IMR-90 (cell line): ENCODE data around the gene TNFRSF14. TPM values are rescaled to one million over a fixed set of nuclear protein-coding genes. Genes with fewer than 3 reads are reported as not detected.

Source experiments
- ATAC-seq: fragments of 200-7000 bp; cut with Tn5 transposase; 2 replicates; pipeline ENCODE4 v1.9.1; 2020; ENCODE audit warnings: low read depth, mild to moderate bottlenecking, moderate library complexity
- BruUV-seq: library from RNA; stranded (reverse); fragments of 400-500 nt; replicated peaks from 2 replicates; lab custom pipeline; 2021; lab: Mats Ljungman, UMichigan
- CTCF ChIA-PET: fragments of 300-600 bp; formaldehyde crosslinking; extraction: SDS; loops from one replicate; lab custom pipeline; 2021; ENCODE audit warnings: antibody characterized with exemption; lab: Yijun Ruan, JAX
- POLR2A ChIA-PET: fragments of 300-600 bp; sonication (Branson Sonifier 250); formaldehyde crosslinking; loops from one replicate; lab custom pipeline; 2022; ENCODE audit warnings: antibody characterized with exemption; ENCODE audit not compliant: unreplicated experiment; lab: Charles Lee
- DNase-seq: peaks from one replicate; pipeline ENCODE4 v3.0.0; 2013
- H2AFZ ChIP-seq: replicated peaks from 2 replicates; pipeline ENCODE3; 2013; ENCODE audit warnings: low read length, mild to moderate bottlenecking; ENCODE audit not compliant: poor library complexity
- H2AK5ac ChIP-seq: 2 replicates; pipeline ENCODE4 v1.6.1; 2013; ENCODE audit warnings: low read depth, low read length, inconsistent platforms
- H2AK9ac ChIP-seq: replicated peaks from 2 replicates; pipeline ENCODE3; 2013; ENCODE audit warnings: mild to moderate bottlenecking, low read depth, low read length, moderate library complexity; ENCODE audit not compliant: poor library complexity
- H2BK120ac ChIP-seq: 2 replicates; pipeline ENCODE4 v1.6.1; 2013; ENCODE audit warnings: low read depth, low read length, inconsistent platforms
- H2BK15ac ChIP-seq: 3 replicates; pipeline ENCODE4 v1.6.1; 2013; ENCODE audit warnings: low read depth, low read length, inconsistent platforms
- H2BK20ac ChIP-seq: 2 replicates; pipeline ENCODE4 v1.6.1; 2013; ENCODE audit warnings: low read depth, mild to moderate bottlenecking, inconsistent platforms, low read length, moderate library complexity
- H2BK5ac ChIP-seq: 2 replicates; pipeline ENCODE4 v1.6.1; 2013; ENCODE audit warnings: mild to moderate bottlenecking, low read depth, low read length, inconsistent platforms; ENCODE audit not compliant: poor library complexity, severe bottlenecking
- H3K14ac ChIP-seq: replicated peaks from 2 replicates; pipeline ENCODE4 v1.6.1; 2013; ENCODE audit warnings: low read depth, low read length, inconsistent platforms
- H3K18ac ChIP-seq: 2 replicates; pipeline ENCODE4 v1.6.1; 2013; ENCODE audit warnings: low read depth, low read length, control low read depth
- H3K23ac ChIP-seq: 2 replicates; pipeline ENCODE4 v1.6.1; 2013; ENCODE audit warnings: low read depth, low read length, inconsistent platforms
- H3K27ac ChIP-seq: 2 replicates; pipeline ENCODE4 v1.5.1; 2013; ENCODE audit warnings: mild to moderate bottlenecking, control low read depth, low read length; ENCODE audit not compliant: insufficient read depth
- H3K27me3 ChIP-seq: 2 replicates; pipeline ENCODE4 v1.6.1; 2013; ENCODE audit warnings: low read length; ENCODE audit not compliant: control insufficient read depth, insufficient read depth
- H3K36me3 ChIP-seq: 2 replicates; pipeline ENCODE4 v1.6.1; 2013; ENCODE audit warnings: low read length, mixed read lengths; ENCODE audit not compliant: control insufficient read depth, insufficient read depth
- H3K4ac ChIP-seq: 2 replicates; pipeline ENCODE4 v1.6.1; 2013; ENCODE audit warnings: low read depth, low read length, inconsistent platforms
- H3K4me1 ChIP-seq: 2 replicates; pipeline ENCODE4 v1.6.1; 2013; ENCODE audit warnings: low read length, mixed read lengths; ENCODE audit not compliant: control insufficient read depth, insufficient read depth
- H3K4me2 ChIP-seq: 2 replicates; pipeline ENCODE4 v1.6.1; 2013; ENCODE audit warnings: low read depth, mild to moderate bottlenecking, control low read depth, low read length, moderate library complexity
- H3K4me3 ChIP-seq: 2 replicates; pipeline ENCODE4 v1.5.1; 2013; ENCODE audit warnings: low read depth, mild to moderate bottlenecking, control low read depth, low read length, moderate library complexity; ENCODE audit not compliant: insufficient read depth
- H3K56ac ChIP-seq: 2 replicates; pipeline ENCODE4 v1.6.1; 2013; ENCODE audit warnings: low read length, inconsistent platforms; ENCODE audit not compliant: insufficient read depth; ENCODE audit errors: extremely low read depth
- H3K79me1 ChIP-seq, 2 experiments: 2 replicates each; pipeline ENCODE4 v1.6.1; 2013; ENCODE audit warnings: low read length in 2 of 2, inconsistent platforms in 1 of 2, low read depth in 1 of 2
- H3K9ac ChIP-seq: 2 replicates; pipeline ENCODE4 v1.6.1; 2013; ENCODE audit warnings: low read depth, low read length, control low read depth
- H3K9me1 ChIP-seq: 2 replicates; pipeline ENCODE4 v1.6.1; 2013; ENCODE audit warnings: low read length, inconsistent platforms; ENCODE audit not compliant: insufficient read depth
- H3K9me3 ChIP-seq: 2 replicates; pipeline ENCODE4 v1.6.1; 2013; ENCODE audit warnings: low read length; ENCODE audit not compliant: control insufficient read depth, insufficient read depth
- H4K20me1 ChIP-seq: 2 replicates; pipeline ENCODE4 v1.6.1; 2013; ENCODE audit warnings: low read length, inconsistent platforms; ENCODE audit not compliant: insufficient read depth
- H4K5ac ChIP-seq: 2 replicates; pipeline ENCODE4 v1.6.1; 2013; ENCODE audit warnings: mild to moderate bottlenecking, low read depth, low read length, control low read depth
- H4K8ac ChIP-seq, 2 experiments: 2 replicates each; pipeline ENCODE4 v1.6.1; 2013; ENCODE audit warnings: low read depth in 2 of 2, low read length in 2 of 2, control low read depth in 1 of 2, inconsistent platforms in 1 of 2
- H4K91ac ChIP-seq: 2 replicates; pipeline ENCODE4 v1.6.1; 2013; ENCODE audit warnings: low read depth, low read length, inconsistent platforms; ENCODE audit not compliant: insufficient read depth
- CHD1 ChIP-seq: IDR thresholded peaks from 2 replicates; pipeline ENCODE4 v1.6.1; 2012; ENCODE audit warnings: low read depth, low read length, improper control_type of control experiment
- ELK1 ChIP-seq: fragments of 150-350 bp; IDR thresholded peaks from 2 replicates; pipeline ENCODE4 v1.6.1; 2016; ENCODE audit warnings: low read depth, mild to moderate bottlenecking, low read length, moderate library complexity, borderline replicate concordance
- FOS ChIP-seq: fragments of 150-350 bp; IDR thresholded peaks from 2 replicates; pipeline ENCODE4 v1.6.1; 2016; ENCODE audit warnings: low read depth, low read length
- MAFK ChIP-seq: IDR thresholded peaks from 2 replicates; pipeline ENCODE4 v1.6.1; 2012; ENCODE audit warnings: low read depth, low read length, improper control_type of control experiment
- MAZ ChIP-seq: IDR thresholded peaks from 2 replicates; pipeline ENCODE4 v1.6.1; 2012; ENCODE audit warnings: low read depth, mild to moderate bottlenecking, low read length, improper control_type of control experiment, moderate library complexity, borderline replicate concordance
- MXI1 ChIP-seq: IDR thresholded peaks from 2 replicates; pipeline ENCODE4 v1.6.1; 2012; ENCODE audit warnings: low read depth, mild to moderate bottlenecking, low read length, moderate library complexity, borderline replicate concordance
- NFE2L2 ChIP-seq: fragments of 150-350 bp; IDR thresholded peaks from 2 replicates; pipeline ENCODE4 v1.6.1; 2016; ENCODE audit warnings: low read depth, mild to moderate bottlenecking, low read length
- POLR2A ChIP-seq: IDR thresholded peaks from 2 replicates; pipeline ENCODE4 v1.6.1; 2012; ENCODE audit warnings: mild to moderate bottlenecking, low read depth, low read length
- RAD21 ChIP-seq: IDR thresholded peaks from 2 replicates; pipeline ENCODE4 v1.6.1; 2012; ENCODE audit warnings: low read length, improper control_type of control experiment
- RCOR1 ChIP-seq: IDR thresholded peaks from 2 replicates; pipeline ENCODE4 v1.6.1; 2012; ENCODE audit warnings: mild to moderate bottlenecking, low read length, improper control_type of control experiment; ENCODE audit not compliant: insufficient replicate concordance
- SMC3 ChIP-seq: fragments of 150-350 bp; IDR thresholded peaks from 2 replicates; pipeline ENCODE4 v1.6.1; 2016; ENCODE audit warnings: low read depth, mild to moderate bottlenecking, antibody characterized with exemption, low read length, moderate library complexity
- WGBS, 2 experiments: methylation state at CpG; one replicate each; pipeline versions ENCODE4 v1.1.5 to v1.1.7; 2013; ENCODE audit warnings: missing lambda C conversion rate in 2 of 2; ENCODE audit not compliant: insufficient read length in 1 of 2; ENCODE audit errors: extremely low coverage in 2 of 2; 5-methylcytosine and 5-hydroxymethylcytosine counted together
- dilution Hi-C: fragments of 300-500 bp; cut with HindIII; formaldehyde crosslinking; loops from one replicate; pipeline ENCODE4 v1.14.3; 2018; ENCODE audit warnings: low sequenced_read_pairs; ENCODE audit not compliant: unreplicated experiment
- in situ Hi-C: fragments of 300-500 bp; cut with MboI; formaldehyde crosslinking; loops from 3 replicates; pipeline ENCODE4 v1.14.3; 2019; ENCODE audit warnings: low sequenced_read_pairs, inconsistent platforms, mixed read lengths
- intact Hi-C: fragments of 100-400 bp; cut with micrococcal nuclease; formaldehyde crosslinking; loops from 2 replicates; pipeline ENCODE4 v1.10.0; 2022
- polyA plus RNA-seq, 3 experiments: library from polyadenylated mRNA; depleted of rRNA; stranded (reverse); fragments of >200 nt; gene quantifications; 2 replicates each; pipeline ENCODE4 v1.2.3, GENCODE V29; 2012; ENCODE audit warnings: low replicate concordance in 1 of 3
- total RNA-seq: library from RNA; depleted of rRNA; stranded (reverse); fragments of >200 nt; gene quantifications from 2 replicates; pipeline ENCODE4 v1.2.3, GENCODE V29; 2012
- TF ChIP-seq, protein P1 (sequence below): fragments of 150-350 bp; IDR thresholded peaks from 2 replicates; pipeline ENCODE4 v1.6.1; 2017; ENCODE audit warnings: mild to moderate bottlenecking, antibody characterized with exemption, low read length, low read depth
- TF ChIP-seq, protein P2 (sequence below): conservative IDR thresholded peaks from 2 replicates; pipeline ENCODE4 v1.5.1; 2012; ENCODE audit warnings: mild to moderate bottlenecking, low read depth, low read length, improper control_type of control experiment

The TNFRSF14 gene
- total and polyA plus RNA-seq, 2 of the 4 experiments (the other 2 are of a cell fraction) = 1.3 to 4.2 TPM

GRCh38 chr1:2558861-2559260 lies 2.7 kb downstream of the TNFRSF14 start:
- dilution Hi-C loops (no loop called here), in situ Hi-C loops (no loop called here), intact Hi-C loops (no loop called here)
- Histone ChIP-seq H4K5ac (no peak overlapping the region), H2AK9ac (no peak overlapping the region), H2BK15ac (no peak overlapping the region), H2BK5ac (no peak overlapping the region), H3K4ac (no peak overlapping the region), H3K36me3 (no peaks in the 10 kb centered on the region), H3K9ac (no peak overlapping the region), H3K4me2 (no peak overlapping the region), H3K27me3 (peaks cover 3% of the 10 kb centered on the region; the same call in 1 of the 2 replicates), H4K91ac (no peak overlapping the region), H3K9me1 (no peaks in the 10 kb centered on the region), H4K8ac (no peak overlapping the region), H3K4me1 (no peaks in the 10 kb centered on the region), H2BK120ac (no peak overlapping the region), H2BK20ac (no peak overlapping the region), H3K14ac (no peak overlapping the region), H3K23ac (no peak overlapping the region), H3K4me3 (no peak overlapping the region), H3K79me1 (no peaks in the 10 kb centered on the region), H2AK5ac (no peak overlapping the region), H3K18ac (no peak overlapping the region), H3K56ac (no peak overlapping the region), H3K9me3 (no peaks in the 10 kb centered on the region), H3K27ac (no peak overlapping the region), H2AFZ (no peak overlapping the region), H4K20me1 (no peaks in the 10 kb centered on the region)
- BruUV-seq = no TSS peak
- CTCF ChIA-PET = no interaction called here
- 60% methylated on average over 2 of the region's 6 CpGs; no CpG with 5 or more reads in 1 of the 2 experiments for WGBS, 2 experiments
- ATAC-seq = no peak
- POLR2A ChIA-PET = no interaction called here
- no peak for DNase-seq
- TF ChIP-seq, protein P1, sequence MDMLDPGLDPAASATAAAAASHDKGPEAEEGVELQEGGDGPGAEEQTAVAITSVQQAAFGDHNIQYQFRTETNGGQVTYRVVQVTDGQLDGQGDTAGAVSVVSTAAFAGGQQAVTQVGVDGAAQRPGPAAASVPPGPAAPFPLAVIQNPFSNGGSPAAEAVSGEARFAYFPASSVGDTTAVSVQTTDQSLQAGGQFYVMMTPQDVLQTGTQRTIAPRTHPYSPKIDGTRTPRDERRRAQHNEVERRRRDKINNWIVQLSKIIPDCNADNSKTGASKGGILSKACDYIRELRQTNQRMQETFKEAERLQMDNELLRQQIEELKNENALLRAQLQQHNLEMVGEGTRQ = no peak
- TF ChIP-seq NFE2L2 (no peak), FOS (no peak), RCOR1 (no peak), RAD21 (no peak), SMC3 (no peak), MAFK (no peak), POLR2A (no peak), MXI1 (no peak), MAZ (no peak), CHD1 (no peak), ELK1 (no peak)
- TF ChIP-seq, protein P2, sequence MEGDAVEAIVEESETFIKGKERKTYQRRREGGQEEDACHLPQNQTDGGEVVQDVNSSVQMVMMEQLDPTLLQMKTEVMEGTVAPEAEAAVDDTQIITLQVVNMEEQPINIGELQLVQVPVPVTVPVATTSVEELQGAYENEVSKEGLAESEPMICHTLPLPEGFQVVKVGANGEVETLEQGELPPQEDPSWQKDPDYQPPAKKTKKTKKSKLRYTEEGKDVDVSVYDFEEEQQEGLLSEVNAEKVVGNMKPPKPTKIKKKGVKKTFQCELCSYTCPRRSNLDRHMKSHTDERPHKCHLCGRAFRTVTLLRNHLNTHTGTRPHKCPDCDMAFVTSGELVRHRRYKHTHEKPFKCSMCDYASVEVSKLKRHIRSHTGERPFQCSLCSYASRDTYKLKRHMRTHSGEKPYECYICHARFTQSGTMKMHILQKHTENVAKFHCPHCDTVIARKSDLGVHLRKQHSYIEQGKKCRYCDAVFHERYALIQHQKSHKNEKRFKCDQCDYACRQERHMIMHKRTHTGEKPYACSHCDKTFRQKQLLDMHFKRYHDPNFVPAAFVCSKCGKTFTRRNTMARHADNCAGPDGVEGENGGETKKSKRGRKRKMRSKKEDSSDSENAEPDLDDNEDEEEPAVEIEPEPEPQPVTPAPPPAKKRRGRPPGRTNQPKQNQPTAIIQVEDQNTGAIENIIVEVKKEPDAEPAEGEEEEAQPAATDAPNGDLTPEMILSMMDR = no peak
